Hematopoietic multipotent progenitor cell (in vitro differentiated cells): Measurements from ENCODE around the gene STEAP1. TPM values are rescaled to one million over a fixed set of nuclear protein-coding genes. Genes with fewer than 3 reads are reported as not detected.
"Not testable (repeated sequence)": the region's sequence is repeated elsewhere in the genome, so short reads cannot be mapped to it uniquely, and the experiment has no call there.

Experiments used
- DNase-seq, 3 donors: peaks; one replicate each; pipeline ENCODE4 v3.0.0-alpha.2; 2011 to 2015; ENCODE audit warnings: low read depth in 2 of 3, low spot score in 2 of 3
- total RNA-seq: library from RNA; depleted of rRNA; stranded (reverse); fragments of >200 nt; gene quantifications from one replicate; pipeline ENCODE4 v1.2.3, GENCODE V29; 2012

STEAP1 gene
- total RNA-seq: 0.27 TPM

- peak; percentile 69 to 86 (median 81) for DNase-seq
Measured at GRCh38 chr7:90153943-90154771, at the start of gene STEAP1. Gene STEAP1 (plus strand): TSS chr7:90154469. CDS start chr7:90159789, 5,320 bp downstream.

- not testable (repeated sequence) for DNase-seq
Measured at GRCh38 chr7:90114972-90115371, 39.3 kb upstream of the STEAP1 start.

- DNase-seq: peak in 2 of 3 donors; percentile 8 to 21
Measured at GRCh38 chr7:90118551-90119177, 35.6 kb upstream of the STEAP1 start.

GRCh38 chr7:90119178-90119971, 34.9 kb upstream of the STEAP1 start:
- DNase-seq: peak in 2 of 3 donors; percentile 22 to 34

GRCh38 chr7:90120205-90120604, 34.1 kb upstream of the STEAP1 start:
- DNase-seq: not testable (repeated sequence)

- not testable (repeated sequence) for DNase-seq
Measured at GRCh38 chr7:90131746-90132145, 22.5 kb upstream of the STEAP1 start.

GRCh38 chr7:90147079-90147960, 6.9 kb upstream of the STEAP1 start:
- not testable (repeated sequence) for DNase-seq

GRCh38 chr7:90149428-90149827, 4.8 kb upstream of the STEAP1 start:
- DNase-seq: peak in 1 of 3 donors; percentile 42

GRCh38 chr7:90151884-90152283, 2.4 kb upstream of the STEAP1 start:
- DNase-seq: not testable (repeated sequence)

- DNase-seq: peak in 2 of 3 donors; percentile 40 to 75
Measured at GRCh38 chr7:90152642-90153253, 1.5 kb upstream of the STEAP1 start.

- DNase-seq: no peak
Measured at GRCh38 chr7:90155206-90155605, 937 bp downstream of the STEAP1 start.

- DNase-seq: not testable (repeated sequence)
Measured at GRCh38 chr7:90157331-90157730, 3.1 kb downstream of the STEAP1 start.

GRCh38 chr7:90157761-90158350, 3.6 kb downstream of the STEAP1 start:
- DNase-seq: not testable (repeated sequence)

GRCh38 chr7:90163534-90163933, 9.3 kb downstream of the STEAP1 start:
- DNase-seq: no peak

- DNase-seq: no peak
Measured at GRCh38 chr7:90165724-90166123, 11.5 kb downstream of the STEAP1 start.

GRCh38 chr7:90166153-90166552, 11.9 kb downstream of the STEAP1 start:
- no peak for DNase-seq

GRCh38 chr7:90167361-90167760, 13.1 kb downstream of the STEAP1 start:
- no peak for DNase-seq

- no peak for DNase-seq
Measured at GRCh38 chr7:90169891-90170290, 15.6 kb downstream of the STEAP1 start.

- DNase-seq: no peak
Measured at GRCh38 chr7:90172121-90172520, 17.9 kb downstream of the STEAP1 start.
